CD4-positive, alpha-beta T cell treated with Interferon gamma for 1 hour (primary cell): ENCODE measurements around the gene PPP1R27.

Experiments used
- DNase-seq: peaks from one replicate; pipeline ENCODE4 v3.0.0-alpha.2; 2020

PPP1R27 gene

GRCh38 chr17:81803728-81804558, 30.9 kb downstream of the PPP1R27 start, which contains the start of gene GCGR:
Gene GCGR (plus strand): TSS chr17:81804150. CDS start chr17:81809019, 4,869 bp downstream.
- DNase-seq: no peak

DNA sequence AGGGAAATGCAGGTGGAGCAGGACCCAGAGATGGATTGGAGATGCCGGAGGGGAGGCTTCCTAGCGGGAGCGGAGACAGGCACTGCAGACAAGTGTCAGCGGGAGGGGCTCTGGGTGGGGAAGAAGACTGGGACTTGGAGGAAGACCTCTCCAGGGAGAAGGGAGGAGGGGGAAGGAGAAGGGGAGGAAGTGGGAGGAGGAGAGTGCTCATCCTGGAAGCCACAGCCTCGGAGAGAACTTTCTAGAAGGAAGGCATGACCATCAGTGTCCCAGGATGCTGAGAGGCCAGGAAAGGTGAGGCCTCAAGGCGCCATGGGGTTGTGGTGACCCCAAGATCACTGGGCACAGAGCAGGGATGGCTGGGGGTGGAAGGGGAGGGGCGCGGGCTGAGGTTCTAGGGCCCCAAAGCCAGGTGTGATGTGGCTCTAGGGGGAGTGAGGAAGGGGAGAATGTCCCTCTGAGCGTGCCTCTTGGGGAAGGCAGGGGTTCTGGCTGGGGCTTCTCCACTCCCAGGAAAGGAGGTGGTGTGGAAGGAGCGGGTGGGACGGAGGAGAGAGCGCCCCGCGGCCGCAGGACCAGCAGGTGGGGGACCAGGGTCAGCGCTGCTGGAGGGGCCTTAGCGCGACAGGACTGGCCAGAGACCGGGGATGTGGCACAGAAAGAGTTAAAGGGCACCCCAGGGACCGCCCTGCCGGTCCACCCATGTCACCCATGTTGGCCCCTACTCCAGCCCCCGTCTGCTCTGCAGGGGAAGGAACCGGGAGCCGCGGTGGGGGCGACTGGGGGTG, 31.8 kb downstream of the PPP1R27 start:
- DNase-seq: no peak

- DNase-seq: no peak
These were observed 32.6 kb downstream of the PPP1R27 start for GRCh38 chr17:81802048-81802758.

GRCh38 chr17:81801327-81801726, 33.5 kb downstream of the PPP1R27 start:
- DNase-seq: no peak

DNA sequence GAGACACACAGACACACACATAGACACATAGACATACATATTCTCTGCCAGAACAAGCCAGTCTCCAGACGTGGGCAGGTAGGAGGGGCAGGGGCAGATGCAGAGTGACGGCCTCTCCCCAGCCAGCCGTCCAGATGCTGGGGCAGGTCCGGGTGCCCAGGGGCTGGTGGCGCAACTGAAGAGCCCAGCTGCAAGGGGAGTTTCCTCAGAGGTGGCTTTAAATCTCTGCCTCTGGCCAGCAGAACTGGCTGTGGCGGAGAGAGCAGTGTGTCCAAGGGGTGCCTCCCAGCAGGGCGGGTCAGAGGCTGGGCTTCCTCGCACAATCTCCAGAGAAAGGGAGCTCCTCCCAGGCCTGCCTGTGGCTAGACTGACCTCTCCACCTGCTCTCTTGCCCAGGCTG, 40.3 kb downstream of the PPP1R27 start:
- DNase-seq: no peak

DNA sequence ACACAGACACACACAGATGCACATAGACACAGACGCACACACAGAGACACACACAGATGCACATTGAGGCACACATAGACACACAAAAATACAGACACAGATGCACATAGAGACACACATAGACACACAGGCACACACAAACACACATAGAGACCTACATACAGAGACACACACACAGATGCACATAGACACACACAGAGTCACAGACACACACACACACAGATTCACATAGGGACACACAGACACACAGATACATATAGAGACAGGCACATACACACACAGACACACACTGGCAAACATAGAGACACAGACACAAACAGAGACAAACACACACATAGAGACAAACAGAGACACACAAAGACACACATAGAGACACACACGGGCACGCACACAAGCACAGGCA, 40.8 kb downstream of the PPP1R27 start:
- DNase-seq: no peak

GRCh38 chr17:81792675-81793615, 41.9 kb downstream of the PPP1R27 start:
- DNase-seq: no peak
